HL-60/S4 (cell line): ENCODE data around the gene LCNL1.

Experiments
- in situ Hi-C: fragments of 300-500 bp; cut with MboI; formaldehyde crosslinking; loops from 2 replicates; pipeline ENCODE4 v1.14.3; 2022; ENCODE audit warnings: low sequenced_read_pairs

The LCNL1 gene

GRCh38 chr9:137034709-137035506, 52.1 kb downstream of the LCNL1 start:
- in situ Hi-C loops = loop anchor here (25.0 kb wide), 1 partner anchor 248 kb away; the partner anchor contains the start of genes CCDC183 and TMEM141
